Upper lobe of left lung (tissue), 4 donors: ENCODE results near the gene NDEL1.

ENCODE experiments used
- CTCF ChIP-seq, 6 experiments: fragments of 450-650 bp in 4 of 6; fragments of 200-600 bp in 2 of 6; sonication (generic) in 2 of 6; IDR thresholded peaks; one replicate each; pipeline ENCODE4 v1.5.1; 2016 to 2019; ENCODE audit warnings: antibody characterized with exemption in 6 of 6
- EP300 ChIP-seq, 4 donors: sonication (generic); formaldehyde crosslinking; IDR thresholded peaks; one replicate each; pipeline ENCODE4 v1.5.1; 2017; ENCODE audit warnings: antibody characterized with exemption in 4 of 4, control low read depth in 2 of 4
- POLR2AphosphoS5 ChIP-seq, 2 donors: sonication (generic); formaldehyde crosslinking; IDR thresholded peaks; one replicate each; pipeline ENCODE4 v1.5.1; 2017; ENCODE audit warnings: antibody characterized with exemption in 2 of 2

- TF ChIP-seq CTCF (IDR thresholded peaks at IDR 0.05) (no peak), EP300 (IDR thresholded peaks at IDR 0.05) (no peak), POLR2AphosphoS5 (IDR thresholded peaks at IDR 0.05) (no peak)
These were observed 17.2 kb upstream of the NDEL1 start for GRCh38 chr17:8418471-8418870.
